Bronchial epithelial cell (primary cell): Measurements from ENCODE around the gene ZNF345. TPM values are rescaled to one million over a fixed set of nuclear protein-coding genes. Genes with fewer than 3 reads are reported as not detected.
A peak's percentile ranks its signal among the peaks of the same experiment; 100 is the strongest.

Experiments
- DNase-seq: peaks from one replicate; pipeline ENCODE4 v3.0.0-alpha.2; 2010; ENCODE audit warnings: low read depth
- FAIRE-seq: peaks from 2 replicates; lab custom pipeline; 2011; peaks lifted over from hg19 to GRCh38; lab: Jason Lieb, UNC
- H3K27me3 ChIP-seq: 2 replicates; pipeline ENCODE4 v1.5.1; 2011; ENCODE audit warnings: low read length; ENCODE audit not compliant: control insufficient read depth, insufficient read depth
- H3K36me3 ChIP-seq: 2 replicates; pipeline ENCODE4 v1.5.1; 2011; ENCODE audit warnings: low read length; ENCODE audit not compliant: control insufficient read depth, insufficient read depth
- H3K4me3 ChIP-seq: 2 replicates; pipeline ENCODE4 v1.5.1; 2011; ENCODE audit warnings: mild to moderate bottlenecking, low read depth, low read length, control low read depth
- CTCF ChIP-seq: IDR thresholded peaks from 2 replicates; pipeline ENCODE4 v1.5.1; 2011; ENCODE audit warnings: mild to moderate bottlenecking, moderate library complexity, low read length, control low read depth, inconsistent platforms; ENCODE audit not compliant: insufficient read depth, severe bottlenecking
- total RNA-seq: library from RNA; depleted of rRNA; stranded (reverse); fragments of >200 nt; gene quantifications from 2 replicates; pipeline ENCODE4 v1.2.1, GENCODE V29; 2014

The ZNF345 gene
- total RNA-seq, 1 donor from 2014 or later = 1.6 TPM

- DNase-seq (peak; percentile 89), FAIRE-seq (no peak)
- no peaks in the 10 kb centered on the region for H3K27me3 ChIP-seq
- peaks cover 3% of the 10 kb centered on the region for H3K36me3 ChIP-seq
- TF ChIP-seq CTCF = no peak
- H3K4me3 ChIP-seq = peak overlapping the region; percentile 83
Observed at GRCh38 chr19:36849701-36850558, 746 bp upstream of the ZNF345 start.

- no peaks in the 10 kb centered on the region for H3K27me3 ChIP-seq
- DNase-seq (no peak), FAIRE-seq (no peak)
- no peak for TF ChIP-seq CTCF
- H3K36me3 ChIP-seq = peaks cover 3% of the 10 kb centered on the region
- H3K4me3 ChIP-seq = no peak overlapping the region
Observed at GRCh38 chr19:36851898-36852297, 1.2 kb downstream of the ZNF345 start.

- Histone ChIP-seq H3K4me3 (no peak overlapping the region), H3K27me3 (no peaks in the 10 kb centered on the region), H3K36me3 (peaks cover 1% of the 10 kb centered on the region)
- FAIRE-seq = peak; percentile 60
- TF ChIP-seq CTCF = no peak
- DNase-seq = peak; percentile 0
Observed at GRCh38 chr19:36876993-36877938, 26.6 kb downstream of the ZNF345 start.

- H3K36me3 ChIP-seq = peaks cover 3% of the 10 kb centered on the region
- no peaks in the 10 kb centered on the region for H3K27me3 ChIP-seq
- no peak overlapping the region for H3K4me3 ChIP-seq
- DNase-seq (no peak), FAIRE-seq (no peak)
- TF ChIP-seq CTCF = no peak
Observed at GRCh38 chr19:36891768-36892357, 41.2 kb downstream of the ZNF345 start.

GRCh38 chr19:36894849-36895383 is 44.2 kb downstream of the ZNF345 start:
- no peak for TF ChIP-seq CTCF
- FAIRE-seq (no peak), DNase-seq (no peak)
- Histone ChIP-seq H3K36me3 (peaks cover 3% of the 10 kb centered on the region), H3K4me3 (no peak overlapping the region), H3K27me3 (no peaks in the 10 kb centered on the region)
